ENCODE results near the gene DOCK9. TPM values are rescaled to one million over a fixed set of nuclear protein-coding genes. Genes with fewer than 3 reads are reported as not detected.

Gene DOCK9
- total and polyA plus RNA-seq, 7 donors = 13.8 to 39.5 (median 19.9) TPM

- no peaks in the 10 kb centered on the region for H3K9me3 ChIP-seq
- WGBS, 3 donors = 92 to 94% (median 93%) methylated on average over 2 of the region's 2 CpGs
- H3K27me3 ChIP-seq (ENCODE audit: insufficient read depth in 3 of 3, low read length in 2 of 3) = no peaks in the 10 kb centered on the region
- intact Hi-C loops (cut with DNase I) = no loop called here
- H3K36me3 ChIP-seq (ENCODE audit: insufficient read depth in 1 of 2, low read depth in 1 of 2) = peaks cover 0 to 23% of the 10 kb centered on the region in 2 donors
- H3K4me3 ChIP-seq = no peak overlapping the region
- ATAC-seq = no peak
- TF ChIP-seq CTCF (IDR thresholded peaks at IDR 0.05) = no peak
- DNase-seq = no peak
- peaks cover 4% of the 10 kb centered on the region for H3K4me1 ChIP-seq
- H3K27ac ChIP-seq = no peak overlapping the region
Measured at GRCh38 chr13:98919566-98919965, 58.3 kb downstream of the DOCK9 start.

GRCh38 chr13:98918771-98919170 is 59.1 kb downstream of the DOCK9 start:
- H3K27ac ChIP-seq = no peak overlapping the region
- H3K4me1 ChIP-seq = no peaks in the 10 kb centered on the region
- H3K36me3 ChIP-seq (ENCODE audit: insufficient read depth in 1 of 2, low read depth in 1 of 2) = peaks cover 0 to 25% of the 10 kb centered on the region in 2 donors
- no peaks in the 10 kb centered on the region for H3K27me3 ChIP-seq (ENCODE audit: insufficient read depth in 3 of 3, low read length in 2 of 3)
- ATAC-seq = peak in 2 of 4 donors; percentile 26 to 37
- 47 to 69% (median 50%) methylated on average over 4 of the region's 4 CpGs for WGBS, 3 donors
- H3K4me3 ChIP-seq = no peak overlapping the region
- no peaks in the 10 kb centered on the region for H3K9me3 ChIP-seq
- no peak for DNase-seq
- intact Hi-C loops (cut with DNase I) = no loop called here
- TF ChIP-seq CTCF (IDR thresholded peaks at IDR 0.05) = no peak

GRCh38 chr13:98917116-98917515 is 60.7 kb downstream of the DOCK9 start:
- Histone ChIP-seq H3K27ac (no peak overlapping the region), H3K36me3 (ENCODE audit: insufficient read depth in 1 of 2, low read depth in 1 of 2) (peaks cover 0 to 21% of the 10 kb centered on the region in 2 donors), H3K27me3 (ENCODE audit: insufficient read depth in 3 of 3, low read length in 2 of 3) (no peaks in the 10 kb centered on the region), H3K4me3 (no peak overlapping the region), H3K4me1 (no peaks in the 10 kb centered on the region), H3K9me3 (no peaks in the 10 kb centered on the region)
- no peak for ATAC-seq
- intact Hi-C loops (cut with DNase I) = no loop called here
- WGBS, 3 donors = 30 to 56% (median 37%) methylated on average over 1 of the region's 1 CpG
- DNase-seq = no peak
- no peak for TF ChIP-seq CTCF (IDR thresholded peaks at IDR 0.05)

- TF ChIP-seq CTCF (IDR thresholded peaks at IDR 0.05) = no peak
- no peak for DNase-seq
- WGBS, 3 donors = 96 to 100% (median 100%) methylated on average over 1 of the region's 1 CpG
- H3K36me3 ChIP-seq (ENCODE audit: insufficient read depth in 1 of 2, low read depth in 1 of 2) = peaks cover 0 to 16% of the 10 kb centered on the region in 2 donors
- ATAC-seq = no peak
- intact Hi-C loops (cut with DNase I) = no loop called here
- H3K4me1 ChIP-seq = no peaks in the 10 kb centered on the region
- H3K4me3 ChIP-seq = no peak overlapping the region
- H3K27ac ChIP-seq = no peak overlapping the region
- H3K27me3 ChIP-seq (ENCODE audit: insufficient read depth in 3 of 3, low read length in 2 of 3) = no peaks in the 10 kb centered on the region
- no peaks in the 10 kb centered on the region for H3K9me3 ChIP-seq
Measured at GRCh38 chr13:98916403-98916802, 61.5 kb downstream of the DOCK9 start.

GRCh38 chr13:98915981-98916380 is 61.9 kb downstream of the DOCK9 start:
- intact Hi-C loops (cut with DNase I) = no loop called here
- Histone ChIP-seq H3K4me1 (no peaks in the 10 kb centered on the region), H3K27ac (no peak overlapping the region), H3K36me3 (ENCODE audit: insufficient read depth in 1 of 2, low read depth in 1 of 2) (peaks cover 0 to 16% of the 10 kb centered on the region in 2 donors), H3K4me3 (no peak overlapping the region), H3K27me3 (ENCODE audit: insufficient read depth in 3 of 3, low read length in 2 of 3) (no peaks in the 10 kb centered on the region), H3K9me3 (no peaks in the 10 kb centered on the region)
- ATAC-seq (peak in 1 of 4 donors; percentile 29), DNase-seq (no peak)
- WGBS, 3 donors = 60 to 74% (median 62%) methylated on average over 5 of the region's 5 CpGs
- no peak for TF ChIP-seq CTCF (IDR thresholded peaks at IDR 0.05)
